Heart right ventricle (tissue), 16 donors: ENCODE results near the gene LMO7. TPM values are rescaled to one million over a fixed set of nuclear protein-coding genes. Genes with fewer than 3 reads are reported as not detected.

Source experiments
- ATAC-seq, 8 donors: fragments of 200-7000 bp; cut with Tn5 transposase; one replicate each; pipeline ENCODE4 v1.9.1; 2020; ENCODE audit warnings: mild to moderate bottlenecking in 8 of 8, moderate library complexity in 8 of 8, moderate number of reproducible peaks in 1 of 8
- DNase-seq, 2 donors: peaks; one replicate each; pipeline ENCODE4 v3.0.0-alpha.2; 2020
- H3K27ac ChIP-seq, 10 donors: fragments of 200-600 bp; sonication (generic) in 2 of 10; one replicate each; pipeline versions ENCODE4 v1.5.0 to v1.8.0; 2020 to 2022; ENCODE audit warnings: mild to moderate bottlenecking in 3 of 10
- H3K27me3 ChIP-seq, 7 donors: fragments of 200-600 bp; one replicate each; pipeline ENCODE4 v1.8.0; 2021 to 2022; ENCODE audit warnings: mild to moderate bottlenecking in 2 of 7
- H3K36me3 ChIP-seq, 9 donors: fragments of 200-600 bp; sonication (generic) in 1 of 9; one replicate each; pipeline versions ENCODE4 v1.5.0 to v1.8.0; 2020 to 2022; ENCODE audit warnings: mild to moderate bottlenecking in 2 of 9
- H3K4me1 ChIP-seq, 9 donors: fragments of 200-600 bp; sonication (generic) in 1 of 9; one replicate each; pipeline versions ENCODE4 v1.5.0 to v1.8.0; 2020 to 2022; ENCODE audit warnings: mild to moderate bottlenecking in 4 of 9
- H3K4me3 ChIP-seq, 10 donors: fragments of 200-600 bp; sonication (generic) in 2 of 10; one replicate each; pipeline versions ENCODE4 v1.5.0 to v1.8.0; 2020 to 2022; ENCODE audit warnings: mild to moderate bottlenecking in 7 of 10, moderate library complexity in 2 of 10
- H3K9me3 ChIP-seq, 11 donors: fragments of 200-600 bp in 10 of 11; sonication (generic) in 2 of 11; one replicate each; pipeline versions ENCODE4 v1.5.0 to v1.8.0; 2013 to 2022; ENCODE audit warnings: mild to moderate bottlenecking in 2 of 11, control low read depth in 1 of 11, moderate library complexity in 1 of 11
- CTCF ChIP-seq, 9 donors: fragments of 200-600 bp; sonication (generic) in 2 of 9; IDR thresholded peaks; one replicate each; pipeline versions ENCODE4 v1.5.0 to v1.8.0; 2021 to 2022; ENCODE audit warnings: antibody characterized with exemption in 9 of 9, mild to moderate bottlenecking in 5 of 9, moderate library complexity in 1 of 9
- WGBS, 2 donors: extraction: QIAGEN DNeasy Blood & Tissue Kit; methylation state at CpG; one replicate each; pipeline ENCODE4 v1.1.7; 2013; ENCODE audit warnings: inconsistent platforms in 1 of 2; 5-methylcytosine and 5-hydroxymethylcytosine counted together
- intact Hi-C, 10 donors: fragments of 100-400 bp; cut with DNase I; formaldehyde crosslinking; loops; one replicate each; pipeline versions ENCODE4 v1.11.1 to v1.14.2; 2022
- polyA plus RNA-seq, 2 donors: library from polyadenylated mRNA; stranded (reverse); fragments of 200-250 nt; gene quantifications; one replicate each; pipeline ENCODE4 v1.2.3, GENCODE V29; 2013
- total RNA-seq, 10 donors: library from RNA; stranded (reverse); fragmentation: NEBNext Ultra II Directional in 3 of 10; extraction: Animal tissue kit (Norgen Biotek cat#: 25700) in 3 of 10; gene quantifications; one replicate each; pipeline versions ENCODE4 v1.2.1 to v1.2.4, GENCODE V29; 2021 to 2023
- donor health status: Arrhythmogenic right ventricular cardiomyopathy.
- donor health status: ischemic (EF 13 %, LVEDD 7.1; RV severe dilation, severe dysfunction).
- donor health status: healthy with polysubstance abuse.
- donor health status: DM: no; HTN: yes; CAD: no.
- donor health status: DM: no; HTN: no; CAD: no.
- donor health status: ischemic (EF 25% LVEDD 6.9; RV normal size, moderate dysfunction).
- donor health status: ischemic (EF 25% LVEDD 5.7; RV mildly dilated, moderate dysfunction).
- donor health status: healthy.
- donor health status: DM: yes; HTN: yes; CAD: no.
- donor health status: Ischemic cardiomyopathy.
- donor health status: ischemic (EF 35%, LVEDD 5.7; RV mildly dilated, moderate dysfunction).
- donor health status: nonischemic (EF 11% LVEDD 7.7; RV severe dilation, severe dysfunction).
- donor health status: DM: yes; HTN: yes; CAD: no.
- donor health status: PGD.
- donor health status: ischemic (EF 29% LVEDD 5.4; RV normal size, mild dysfunction).
- donor health status: nonischemic (EF 23%, LVEDD 6.1; RV moderate dilation, normal function).

The LMO7 gene
- total and polyA plus RNA-seq, 12 donors = 147 to 600 (median 504) TPM

- no peak for TF ChIP-seq CTCF (IDR thresholded peaks at IDR 0.05)
- no peak for ATAC-seq
- H3K4me1 ChIP-seq = peaks cover 4 to 26% (median 8%) of the 10 kb centered on the region in 9 donors
- 98% methylated on average over 2 of the region's 2 CpGs for WGBS, 2 donors
- no peaks in the 10 kb centered on the region for H3K36me3 ChIP-seq
- intact Hi-C loops = no loop called here
- DNase-seq = no peak
- no peak overlapping the region for H3K27ac ChIP-seq
- peaks cover 0 to 37% (median 0%) of the 10 kb centered on the region in 7 donors for H3K27me3 ChIP-seq
- no peaks in the 10 kb centered on the region for H3K9me3 ChIP-seq
- no peak overlapping the region for H3K4me3 ChIP-seq
These were observed 3.3 kb downstream of the LMO7 start for GRCh38 chr13:75639454-75639853.

- Histone ChIP-seq H3K4me1 (peaks cover 3 to 20% (median 8%) of the 10 kb centered on the region in 9 donors), H3K36me3 (no peaks in the 10 kb centered on the region), H3K27ac (no peak overlapping the region), H3K27me3 (peaks cover 0 to 26% (median 0%) of the 10 kb centered on the region in 7 donors), H3K4me3 (no peak overlapping the region), H3K9me3 (no peaks in the 10 kb centered on the region)
- intact Hi-C loops = no loop called here
- 94 to 96% methylated on average over 6 of the region's 6 CpGs for WGBS, 2 donors
- ATAC-seq = no peak
- no peak for TF ChIP-seq CTCF (IDR thresholded peaks at IDR 0.05)
- DNase-seq = no peak
These were observed 4.9 kb downstream of the LMO7 start for GRCh38 chr13:75641026-75641425.

- DNase-seq = no peak
- Histone ChIP-seq H3K4me1 (no peaks in the 10 kb centered on the region), H3K4me3 (no peak overlapping the region), H3K27me3 (peaks cover 0 to 5% (median 0%) of the 10 kb centered on the region in 7 donors), H3K9me3 (no peaks in the 10 kb centered on the region), H3K27ac (no peak overlapping the region), H3K36me3 (no peaks in the 10 kb centered on the region)
- no peak for ATAC-seq
- intact Hi-C loops = no loop called here
- WGBS, 2 donors = 83 to 92% methylated on average over 1 of the region's 1 CpG
- TF ChIP-seq CTCF (IDR thresholded peaks at IDR 0.05) = no peak
These were observed 7.1 kb downstream of the LMO7 start for GRCh38 chr13:75643182-75643581.

- Histone ChIP-seq H3K4me3 (no peak overlapping the region), H3K27ac (no peak overlapping the region), H3K27me3 (peaks cover 0 to under 1% (median 0%) of the 10 kb centered on the region in 7 donors), H3K9me3 (no peaks in the 10 kb centered on the region), H3K4me1 (no peaks in the 10 kb centered on the region), H3K36me3 (no peaks in the 10 kb centered on the region)
- DNase-seq (no peak), ATAC-seq (no peak)
- intact Hi-C loops = no loop called here
- no peak for TF ChIP-seq CTCF (IDR thresholded peaks at IDR 0.05)
These were observed 7.6 kb downstream of the LMO7 start for GRCh38 chr13:75643693-75644092.
